T47D (cell line): ENCODE measurements around the gene PKN3.
A peak's percentile ranks its signal among the peaks of the same experiment; 100 is the strongest.

Experiments used
- DNase-seq, 2 experiments: peaks; one replicate each; pipeline versions ENCODE4 v3.0.0 to v3.0.0-alpha.2; 2011 to 2012; ENCODE audit warnings: low read depth in 1 of 2, low spot score in 1 of 2
- JUND ChIP-seq: IDR thresholded peaks from 2 replicates; pipeline ENCODE4 v1.6.1; 2012; ENCODE audit warnings: low read depth
- in situ Hi-C: cut with HindIII; loops from 2 replicates; pipeline ENCODE4 v1.10.0; 2016; ENCODE audit warnings: low sequenced_read_pairs, low pct_unique_long_range_greater_than_20kb

The PKN3 gene

DNA sequence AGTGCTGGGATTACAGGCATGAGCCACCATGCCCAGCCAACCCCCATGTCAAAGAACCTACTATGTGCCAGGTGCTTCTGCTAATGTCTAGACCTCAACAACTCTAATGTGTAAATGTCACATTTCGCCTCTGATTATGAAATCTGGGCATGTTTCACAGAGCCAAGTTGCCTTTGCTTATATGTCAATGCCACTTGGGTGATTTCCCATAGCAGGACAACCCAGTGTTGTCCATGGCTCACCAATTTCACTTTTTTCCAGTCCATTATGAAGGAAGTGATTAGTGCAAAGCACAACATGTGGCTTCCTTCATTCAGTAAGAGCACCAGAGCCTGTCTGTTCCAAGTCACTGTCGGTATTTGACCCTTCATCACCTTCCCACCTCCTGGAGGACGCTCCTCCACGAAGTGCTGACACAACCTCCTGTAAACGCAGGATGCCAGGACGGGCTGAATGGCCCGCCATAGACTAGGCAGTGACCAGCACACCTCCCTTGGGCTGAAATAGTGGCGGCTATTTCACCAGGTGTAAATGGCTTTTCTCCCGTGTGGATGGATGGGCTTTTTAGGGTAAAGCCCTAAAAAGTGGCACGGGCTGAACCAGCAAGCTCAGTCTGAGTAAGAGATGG lies 962 bp upstream of the PKN3 start:
- no peak for TF ChIP-seq JUND
- in situ Hi-C loops, result no loop called here

DNA sequence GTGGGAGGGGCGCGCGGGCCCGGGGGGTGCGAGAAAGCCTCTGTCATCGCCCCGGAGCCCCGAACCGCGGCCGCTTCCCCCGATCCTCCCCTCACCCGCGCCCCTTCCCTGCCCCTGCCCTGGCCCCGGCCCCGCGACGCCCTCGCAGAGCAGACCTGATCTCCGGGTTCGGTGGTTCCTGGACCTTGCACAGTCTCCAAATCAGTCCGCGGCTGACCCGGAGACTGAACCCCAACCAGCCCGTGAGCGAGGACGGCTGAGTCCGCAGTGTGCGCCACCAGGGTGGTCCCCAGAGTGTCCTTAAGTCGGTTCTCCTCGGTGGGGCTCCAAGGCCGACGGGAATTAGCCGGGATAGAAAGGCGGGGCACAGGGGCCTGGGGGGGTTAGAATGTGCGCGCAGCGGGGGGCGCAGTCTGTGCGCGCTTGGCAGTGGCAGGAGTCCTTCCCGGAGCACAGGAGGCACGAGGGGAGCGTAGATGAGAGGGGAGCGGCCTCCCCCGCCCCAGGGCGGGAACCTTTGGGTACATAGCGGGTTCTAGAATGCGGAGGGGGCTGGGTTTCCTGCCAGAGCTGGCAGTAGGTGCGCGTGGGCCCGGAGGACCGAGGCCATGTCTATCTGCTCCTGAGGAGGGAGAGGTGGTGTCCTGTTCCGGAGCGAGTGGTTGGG lies 779 bp downstream of the PKN3 start:
- peak; percentile 37 to 69 for DNase-seq
- in situ Hi-C loops, result no loop called here
- no peak for TF ChIP-seq JUND

More for the DNA sequence above, 962 bp upstream of the PKN3 start:
- DNase-seq, result no peak

DNA sequence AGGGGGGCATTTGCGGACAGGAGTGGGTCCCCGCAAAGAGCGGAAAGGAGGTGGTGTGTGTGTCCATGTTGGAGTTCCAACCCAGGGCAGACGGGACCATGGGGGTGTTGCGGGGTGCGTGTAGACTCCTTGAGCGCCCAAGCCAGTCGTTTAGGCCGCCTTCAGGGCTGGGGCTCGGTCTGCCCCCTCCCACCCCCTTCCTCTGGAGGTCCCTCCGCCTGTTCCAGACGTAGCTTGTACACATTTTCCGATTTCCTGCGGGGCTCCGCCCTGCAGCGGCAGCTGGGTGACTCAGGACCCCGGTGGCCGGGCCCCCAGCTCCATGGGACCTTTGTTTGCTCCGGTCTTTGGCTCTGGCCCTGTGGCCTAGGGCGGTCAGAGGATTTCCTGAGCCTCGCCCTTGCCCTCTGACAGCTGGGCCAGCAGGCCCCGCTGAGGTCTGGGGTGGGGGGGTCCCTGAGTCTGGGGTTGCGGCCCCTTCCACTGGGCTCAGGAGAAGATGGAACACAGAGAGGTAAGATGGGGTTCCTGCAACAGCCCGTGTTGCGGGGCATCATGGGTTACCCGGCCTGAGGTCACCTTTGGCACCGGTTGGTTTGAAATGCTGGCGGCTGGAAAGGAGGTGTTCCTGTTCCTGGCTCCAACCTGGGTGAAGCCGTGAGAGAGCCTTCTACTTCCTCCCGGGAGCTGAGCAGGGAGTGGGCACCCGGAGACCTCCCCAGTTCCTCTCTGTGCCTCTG lies 1.5 kb downstream of the PKN3 start:
- no peak for DNase-seq
- TF ChIP-seq JUND, result no peak
- in situ Hi-C loops, result no loop called here

DNA sequence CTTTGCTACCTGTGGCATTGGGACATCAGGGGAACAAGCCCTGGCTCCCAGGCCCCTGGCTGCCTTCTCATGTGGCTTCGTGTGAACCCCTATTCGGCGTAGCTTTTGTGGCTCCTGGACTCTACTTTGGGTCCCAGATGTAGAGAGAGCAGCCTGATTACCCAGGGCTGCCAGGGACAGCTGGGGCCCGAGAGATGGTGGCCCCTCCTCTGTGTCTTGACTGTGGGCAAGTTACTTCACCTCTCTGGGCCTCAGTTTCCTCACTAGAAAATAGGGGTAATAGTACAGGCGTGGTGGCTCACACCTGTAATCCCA lies 2.0 kb downstream of the PKN3 start:
- DNase-seq, result no peak
- in situ Hi-C loops, result no loop called here
- TF ChIP-seq JUND, result no peak

DNA sequence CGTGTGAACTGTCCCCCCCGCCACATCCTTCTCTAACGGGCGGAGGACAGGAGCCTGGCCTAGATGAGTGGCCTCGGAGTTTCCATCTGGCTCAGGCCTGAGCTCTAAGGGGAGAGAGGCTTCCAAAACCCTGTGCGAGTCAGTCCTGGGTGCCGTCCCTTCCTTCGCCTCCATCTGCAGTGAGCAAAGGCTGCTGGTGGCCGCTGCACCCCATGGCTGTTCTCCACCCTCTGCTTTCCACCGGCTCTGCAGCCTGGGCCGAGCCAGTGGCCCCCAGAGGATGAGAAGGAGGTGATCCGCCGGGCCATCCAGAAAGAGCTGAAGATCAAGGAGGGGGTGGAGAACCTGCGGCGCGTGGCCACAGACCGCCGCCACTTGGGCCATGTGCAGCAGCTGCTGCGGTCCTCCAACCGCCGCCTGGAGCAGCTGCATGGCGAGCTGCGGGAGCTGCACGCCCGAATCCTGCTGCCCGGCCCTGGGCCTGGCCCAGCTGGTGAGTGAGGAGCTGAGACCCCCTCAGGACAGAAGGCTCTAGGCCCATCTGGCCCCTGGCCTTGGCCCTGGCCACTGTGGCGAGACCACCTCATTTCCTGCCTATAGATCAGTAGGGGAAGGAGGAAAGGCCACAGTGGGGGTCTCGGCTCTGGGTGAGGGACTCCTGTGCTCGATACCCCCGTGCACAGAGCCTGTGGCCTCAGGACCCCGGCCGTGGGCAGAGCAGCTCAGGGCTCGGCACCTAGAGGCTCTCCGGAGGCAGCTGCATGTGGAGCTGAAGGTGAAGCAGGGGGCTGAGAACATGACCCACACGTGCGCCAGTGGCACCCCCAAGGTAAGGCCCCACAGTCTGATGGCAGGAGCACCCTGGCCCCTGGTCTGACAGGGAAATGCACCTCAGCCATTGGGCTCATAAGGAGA lies 3.0 kb downstream of the PKN3 start:
- DNase-seq, result no peak
- in situ Hi-C loops, result no loop called here
- TF ChIP-seq JUND, result no peak

DNA sequence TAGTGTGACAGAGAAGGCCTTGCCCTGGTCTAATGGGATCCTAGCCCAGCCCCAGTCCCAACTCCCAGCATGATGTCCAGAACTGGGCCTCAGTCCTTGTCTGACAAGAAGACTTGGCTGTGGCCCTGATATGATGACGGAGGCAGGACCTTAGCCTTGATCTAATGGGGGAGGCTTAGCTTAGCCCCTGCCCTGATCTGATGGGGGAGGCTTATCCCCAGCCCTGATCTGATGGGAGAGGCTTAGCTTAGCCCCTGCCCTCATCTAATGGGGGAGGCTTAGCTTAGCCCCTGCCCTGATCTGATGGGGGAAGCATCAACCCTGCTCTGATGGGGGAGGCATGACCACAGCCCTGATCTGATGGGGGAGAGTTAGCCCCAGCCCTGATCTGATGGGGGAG lies 3.7 kb downstream of the PKN3 start:
- in situ Hi-C loops, result no loop called here

DNA sequence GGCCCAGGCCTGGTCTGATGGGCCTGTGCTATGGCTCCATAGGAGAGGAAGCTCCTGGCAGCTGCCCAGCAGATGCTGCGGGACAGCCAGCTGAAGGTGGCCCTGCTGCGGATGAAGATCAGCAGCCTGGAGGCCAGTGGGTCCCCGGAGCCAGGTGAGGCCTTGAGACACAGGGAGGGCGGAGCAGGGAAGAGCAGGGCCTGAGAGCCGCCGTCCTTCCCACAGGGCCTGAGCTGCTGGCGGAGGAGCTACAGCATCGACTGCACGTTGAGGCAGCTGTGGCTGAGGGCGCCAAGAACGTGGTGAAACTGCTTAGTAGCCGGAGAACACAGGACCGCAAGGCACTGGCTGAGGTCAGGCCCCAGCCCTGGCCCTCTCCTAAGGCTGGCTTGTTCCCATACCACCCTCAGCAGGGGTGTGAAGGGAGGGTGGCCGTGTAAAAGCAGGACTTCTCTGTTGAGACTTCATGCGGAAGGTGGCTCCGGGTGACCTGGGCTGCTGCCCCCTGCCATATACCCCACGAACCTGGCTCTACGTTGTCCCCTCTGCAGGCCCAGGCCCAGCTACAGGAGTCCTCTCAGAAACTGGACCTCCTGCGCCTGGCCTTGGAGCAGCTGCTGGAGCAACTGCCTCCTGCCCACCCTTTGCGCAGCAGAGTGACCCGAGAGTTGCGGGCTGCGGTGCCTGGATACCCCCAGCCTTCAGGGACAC lies 4.5 kb downstream of the PKN3 start:
- DNase-seq, result no peak
- in situ Hi-C loops, result no loop called here
- no peak for TF ChIP-seq JUND

More for the DNA sequence above, 3.7 kb downstream of the PKN3 start:
- DNase-seq, result no peak
- TF ChIP-seq JUND, result no peak

DNA sequence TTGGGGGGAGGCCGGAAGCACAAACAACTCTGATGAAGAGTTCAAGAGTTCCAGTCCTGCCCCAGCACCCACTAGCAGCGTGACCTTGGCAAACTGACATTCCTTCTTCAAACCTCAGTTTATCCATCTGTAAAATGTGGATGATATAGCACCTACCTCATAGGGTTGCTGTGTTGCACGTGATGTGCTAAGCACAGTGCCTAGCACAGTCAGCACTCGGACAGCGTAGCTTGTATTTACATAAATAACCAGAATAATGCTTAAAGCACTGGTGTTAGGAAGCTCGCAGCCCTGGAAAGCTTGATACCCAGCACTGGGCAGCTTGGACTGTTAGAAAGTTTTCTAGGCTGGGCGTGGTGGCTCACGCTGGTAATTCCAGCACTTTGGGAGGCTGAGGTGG lies 5.1 kb downstream of the PKN3 start:
- no peak for DNase-seq
- TF ChIP-seq JUND, result no peak
- in situ Hi-C loops, result no loop called here

DNA sequence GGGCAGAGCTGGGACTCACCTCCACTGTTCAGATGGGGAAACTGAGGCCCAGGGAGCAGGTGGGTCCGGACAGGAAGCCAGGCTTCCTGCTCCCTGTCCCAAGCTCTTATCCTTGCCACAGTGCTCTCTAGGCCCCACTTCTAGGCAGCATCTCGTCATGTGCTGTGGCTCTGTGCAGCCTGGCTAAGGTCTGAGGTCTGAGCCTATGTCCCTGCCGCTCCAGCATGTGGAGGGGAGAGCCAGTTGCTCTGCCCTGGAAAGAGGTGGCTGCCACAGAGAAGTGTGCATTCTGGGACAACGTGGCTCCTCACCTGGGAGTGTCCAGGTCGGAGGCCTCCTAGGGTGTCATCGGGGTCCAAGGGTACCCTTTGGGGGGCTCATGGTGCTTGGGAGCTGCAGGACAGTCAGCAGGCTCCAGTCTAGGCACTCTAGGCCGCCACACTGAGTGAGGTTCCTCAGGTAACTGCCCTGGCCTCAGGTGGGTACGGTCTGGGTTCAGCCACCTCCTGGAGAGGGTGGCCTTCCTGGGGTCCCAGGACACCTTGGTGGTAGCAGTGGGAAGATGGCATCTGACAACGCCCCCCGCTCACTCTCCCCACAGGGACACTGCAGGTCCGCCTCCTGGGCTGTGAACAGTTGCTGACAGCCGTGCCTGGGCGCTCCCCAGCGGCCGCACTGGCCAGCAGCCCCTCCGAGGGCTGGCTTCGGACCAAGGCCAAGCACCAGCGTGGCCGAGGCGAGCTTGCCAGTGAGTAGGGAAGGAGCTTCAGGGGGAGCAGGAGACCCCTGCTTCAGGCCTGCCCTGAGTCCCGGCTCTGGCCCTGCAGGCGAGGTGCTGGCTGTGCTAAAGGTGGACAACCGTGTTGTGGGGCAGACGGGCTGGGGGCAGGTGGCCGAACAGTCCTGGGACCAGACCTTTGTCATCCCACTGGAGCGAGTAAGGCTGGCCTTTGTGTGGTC lies 10.4 kb downstream of the PKN3 start:
- no peak for TF ChIP-seq JUND
- no peak for DNase-seq
- in situ Hi-C loops, result no loop called here

DNA sequence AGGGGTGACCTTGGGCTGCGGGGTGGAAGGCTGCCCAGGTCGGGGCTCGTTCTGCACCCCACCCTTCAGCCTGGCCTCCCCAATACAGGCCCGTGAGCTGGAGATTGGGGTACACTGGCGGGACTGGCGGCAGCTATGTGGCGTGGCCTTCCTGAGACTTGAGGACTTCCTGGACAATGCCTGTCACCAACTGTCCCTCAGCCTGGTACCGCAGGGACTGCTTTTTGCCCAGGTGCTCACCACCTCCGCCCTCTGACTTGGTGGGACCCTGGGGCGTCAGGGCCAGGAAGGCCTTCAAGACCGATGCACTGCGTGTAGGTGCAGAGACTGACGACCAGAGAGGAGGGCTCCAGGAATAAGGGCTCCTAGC lies 11.1 kb downstream of the PKN3 start:
- in situ Hi-C loops, result no loop called here

DNA sequence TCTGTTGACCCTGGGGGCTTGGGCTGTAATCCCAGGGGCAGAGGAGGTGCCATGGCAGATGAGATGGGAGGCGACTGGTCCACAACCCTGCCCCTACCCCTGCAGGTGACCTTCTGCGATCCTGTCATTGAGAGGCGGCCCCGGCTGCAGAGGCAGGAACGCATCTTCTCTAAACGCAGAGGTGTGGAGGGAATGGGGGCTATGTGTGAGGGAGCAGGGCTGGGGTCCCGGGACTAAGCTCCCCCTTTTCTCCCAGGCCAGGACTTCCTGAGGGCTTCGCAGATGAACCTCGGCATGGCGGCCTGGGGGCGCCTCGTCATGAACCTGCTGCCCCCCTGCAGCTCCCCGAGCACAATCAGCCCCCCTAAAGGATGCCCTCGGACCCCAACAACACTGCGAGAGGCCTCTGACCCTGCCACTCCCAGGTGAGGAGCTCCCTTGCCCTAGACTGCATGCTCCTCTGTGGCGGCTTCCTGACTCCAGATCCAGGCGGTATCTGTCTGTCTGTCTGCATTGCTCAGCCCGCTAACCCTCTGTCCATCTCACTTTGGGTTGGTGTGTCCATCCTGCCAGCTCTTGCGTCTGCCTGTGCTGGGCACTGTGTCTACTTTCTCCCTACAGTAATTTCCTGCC lies 11.8 kb downstream of the PKN3 start:
- in situ Hi-C loops, result no loop called here

More for the DNA sequence above, 11.1 kb downstream of the PKN3 start:
- no peak for TF ChIP-seq JUND
- no peak for DNase-seq

More for the DNA sequence above, 11.8 kb downstream of the PKN3 start:
- TF ChIP-seq JUND, result no peak
- no peak for DNase-seq
